ENCODE measurements around the gene ADCY3. TPM values are rescaled to one million over a fixed set of nuclear protein-coding genes. Genes with fewer than 3 reads are reported as not detected.

ADCY3 gene
- total and polyA plus RNA-seq, 10 of the 15 experiments (the other 5 are each of a cell fraction or from before 2014, with no cell fraction given), result 2.8 to 102 (median 50.4) TPM

DNA sequence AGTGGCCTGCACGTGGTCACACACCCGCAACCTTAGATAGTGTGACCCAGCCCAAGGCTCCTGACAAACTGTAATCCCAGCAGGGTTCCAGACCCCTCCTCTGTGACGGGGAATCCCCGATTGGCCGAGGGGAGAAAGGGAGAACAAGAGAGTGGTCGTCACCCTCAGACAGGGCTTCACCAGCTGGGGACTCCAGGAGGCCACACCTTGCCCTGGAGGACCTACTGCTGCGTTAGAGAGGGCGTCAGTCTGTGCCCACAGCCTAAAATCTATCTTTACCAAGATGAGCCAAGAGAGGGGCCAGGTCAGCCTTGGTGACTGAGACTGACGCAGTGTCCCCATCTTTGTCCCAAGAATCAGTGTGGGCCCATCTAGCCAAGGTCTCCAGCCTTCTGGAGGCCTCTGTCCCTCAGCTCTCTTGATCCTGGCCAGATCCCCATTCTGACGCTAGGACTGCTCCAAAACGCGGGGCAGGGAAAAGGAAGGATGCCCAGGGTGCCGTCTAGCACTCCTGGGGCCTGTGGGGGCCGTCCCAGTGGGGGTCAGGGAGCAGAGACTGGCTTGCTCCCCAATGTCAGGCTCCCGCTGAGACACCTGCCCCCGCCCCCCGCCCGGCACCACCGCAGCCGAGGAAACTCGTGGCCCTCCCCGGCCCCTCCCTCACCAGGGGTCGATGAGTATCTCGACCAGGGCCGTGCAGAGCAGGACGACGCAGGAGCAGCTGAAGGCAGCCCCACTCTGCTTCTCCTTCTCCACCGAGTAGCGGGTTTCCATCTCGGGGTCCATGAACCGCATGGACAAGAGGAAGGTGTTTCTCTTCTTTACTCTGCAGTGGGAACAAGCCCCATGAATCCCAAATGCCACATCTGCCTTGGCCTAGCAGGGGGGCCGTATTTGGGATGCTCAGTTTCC is 86.0 kb downstream of the ADCY3 start:
- Histone ChIP-seq H3K27me3 (replicated peaks in 1 of 2; ENCODE audit: control insufficient read depth in 2 of 2, insufficient read depth in 2 of 2, low read length in 1 of 2) (no peaks in the 10 kb centered on the region), H3K27ac (ENCODE audit: control insufficient read depth, insufficient read depth) (no peak overlapping the region), H3K9me3 (replicated peaks; ENCODE audit: control insufficient read depth, insufficient read depth, low read length) (no peaks in the 10 kb centered on the region), H3K9ac (ENCODE audit: control insufficient read depth, insufficient read depth, low read length) (no peak overlapping the region), H3K36me3 (ENCODE audit: control insufficient read depth in 2 of 2, insufficient read depth in 2 of 2, low read length in 1 of 2) (peaks cover 6 to 8% of the 10 kb centered on the region in 2 experiments; a peak in 3 of 4 replicates), H3K4me2 (ENCODE audit: control insufficient read depth, insufficient read depth) (no peak overlapping the region), H2AFZ (ENCODE audit: control insufficient read depth, low read depth, low read length) (no peak overlapping the region), H4K20me1 (ENCODE audit: control insufficient read depth, insufficient read depth) (no peaks in the 10 kb centered on the region), H3K4me3 (no peak overlapping the region), H3K79me2 (ENCODE audit: control insufficient read depth, insufficient read depth, low read length) (no peaks in the 10 kb centered on the region), H3K4me1 (ENCODE audit: control insufficient read depth, insufficient read depth, low read length) (no peaks in the 10 kb centered on the region)
- in situ Hi-C loops (cut with MboI) (no loop called here), intact Hi-C loops (cut with micrococcal nuclease; ENCODE audit: unreplicated experiment) (no loop called here)
- 97% methylated on average over 32 of the region's 32 CpGs for WGBS (ENCODE audit: insufficient coverage, insufficient replicate concordance, low lambda C conversion rate, missing lambda C conversion rate)
- no TSS peak for BruUV-seq (replicated peaks)
- TF ChIP-seq SREBF1 (IDR thresholded peaks at IDR 0.05; ENCODE audit: low read length), result no peak
- TF ChIP-seq SIX5 (IDR thresholded peaks at IDR 0.05; ENCODE audit: low read depth, low read length, severe bottlenecking), result no peak
- no peak for TF ChIP-seq USF1 (IDR thresholded peaks at IDR 0.05; ENCODE audit: borderline replicate concordance, extremely low read length, insufficient read depth, low read depth, low read length)
- no peak for TF ChIP-seq YY1 (IDR thresholded peaks at IDR 0.05; ENCODE audit: low read depth, low read length)
- no peak for TF ChIP-seq ETV6 (conservative IDR thresholded peaks at IDR 0.05 in 1 of 2, IDR thresholded peaks at IDR 0.05 in 1 of 2; ENCODE audit: borderline replicate concordance in 1 of 2, low read depth in 1 of 2)
- TF ChIP-seq MEF2B (IDR thresholded peaks at IDR 0.05; ENCODE audit: partially characterized antibody, poor library complexity, severe bottlenecking), result no peak
- no peak for TF ChIP-seq FOXM1 (IDR thresholded peaks at IDR 0.05; ENCODE audit: low read depth, low read length)
- no peak for TF ChIP-seq SREBF2 (IDR thresholded peaks at IDR 0.05; ENCODE audit: low read length)
- no peak for TF ChIP-seq ESRRA (IDR thresholded peaks at IDR 0.05; ENCODE audit: low read length)
- no peak for TF ChIP-seq CHD4 (IDR thresholded peaks at IDR 0.05)
- DNase-seq (ENCODE audit: low read depth, low spot score), result no peak
- ChIA-PET POLR2A (no interaction called here), RAD21 (ENCODE audit: unreplicated experiment) (no interaction called here), CTCF (no interaction called here), SMC1A (ENCODE audit: uncharacterized antibody, unreplicated experiment) (no interaction called here)
- ATAC-seq, result no peak
- no peak for FAIRE-seq
